ENCODE data around the gene AKR1D1. TPM values are rescaled to one million over a fixed set of nuclear protein-coding genes. Genes with fewer than 3 reads are reported as not detected.
"Not testable (repeated sequence)": the region's sequence is repeated elsewhere in the genome, so short reads cannot be mapped to it uniquely, and the experiment has no call there.

AKR1D1 gene
- total RNA-seq, 4 donors from 2014 or later = not detected

DNA sequence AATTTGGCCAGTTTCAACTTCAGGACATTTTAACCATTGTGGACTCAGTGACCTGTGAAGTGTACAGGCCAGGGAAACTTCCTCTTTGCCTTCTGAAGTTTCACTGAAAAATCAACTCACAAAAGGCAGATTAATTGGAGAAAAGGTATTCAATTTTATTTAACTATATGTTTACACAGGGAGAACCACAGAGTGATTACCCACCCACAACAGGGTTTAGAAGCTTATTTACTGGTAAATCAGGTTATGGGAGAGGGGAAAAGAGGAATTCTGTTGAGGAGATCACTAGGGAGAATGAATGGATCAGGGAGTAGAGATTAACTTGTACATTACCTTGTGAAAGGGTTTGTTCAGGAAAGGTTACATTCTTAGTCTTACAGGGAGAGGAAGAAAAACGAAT, 1.7 kb upstream of the AKR1D1 start:
- Histone ChIP-seq H3K36me3 (no peaks in the 10 kb centered on the region), H3K9me3 (no peaks in the 10 kb centered on the region), H3K4me1 (no peaks in the 10 kb centered on the region), H3K4me3 (no peak overlapping the region), H3K27me3 (no peaks in the 10 kb centered on the region), H3K27ac (no peak overlapping the region)
- DNase-seq = no peak
- intact Hi-C loops (cut with DNase I; ENCODE audit: low total_unique reads) (no loop called here), in situ Hi-C loops (cut with MboI; ENCODE audit: low pct_ligation_motif_present in 1 of 4, low pct_unique_long_range_greater_than_20kb in 1 of 4, low sequenced_read_pairs in 3 of 4) (no loop called here)
- TF ChIP-seq EP300 (IDR thresholded peaks at IDR 0.05; ENCODE audit: low read depth) (no peak), POLR2AphosphoS5 (IDR thresholded peaks at IDR 0.05) (no peak), POLR2A (IDR thresholded peaks at IDR 0.05) (no peak)
- TF ChIP-seq, protein P1, sequence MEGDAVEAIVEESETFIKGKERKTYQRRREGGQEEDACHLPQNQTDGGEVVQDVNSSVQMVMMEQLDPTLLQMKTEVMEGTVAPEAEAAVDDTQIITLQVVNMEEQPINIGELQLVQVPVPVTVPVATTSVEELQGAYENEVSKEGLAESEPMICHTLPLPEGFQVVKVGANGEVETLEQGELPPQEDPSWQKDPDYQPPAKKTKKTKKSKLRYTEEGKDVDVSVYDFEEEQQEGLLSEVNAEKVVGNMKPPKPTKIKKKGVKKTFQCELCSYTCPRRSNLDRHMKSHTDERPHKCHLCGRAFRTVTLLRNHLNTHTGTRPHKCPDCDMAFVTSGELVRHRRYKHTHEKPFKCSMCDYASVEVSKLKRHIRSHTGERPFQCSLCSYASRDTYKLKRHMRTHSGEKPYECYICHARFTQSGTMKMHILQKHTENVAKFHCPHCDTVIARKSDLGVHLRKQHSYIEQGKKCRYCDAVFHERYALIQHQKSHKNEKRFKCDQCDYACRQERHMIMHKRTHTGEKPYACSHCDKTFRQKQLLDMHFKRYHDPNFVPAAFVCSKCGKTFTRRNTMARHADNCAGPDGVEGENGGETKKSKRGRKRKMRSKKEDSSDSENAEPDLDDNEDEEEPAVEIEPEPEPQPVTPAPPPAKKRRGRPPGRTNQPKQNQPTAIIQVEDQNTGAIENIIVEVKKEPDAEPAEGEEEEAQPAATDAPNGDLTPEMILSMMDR (IDR thresholded peaks at IDR 0.05) = no peak
- WGBS, 2 donors (ENCODE audit: low coverage in 1 of 2) = 22 to 59% methylated on average over 1 of the region's 1 CpG

- Histone ChIP-seq H3K27ac (no peak overlapping the region), H3K9me3 (no peaks in the 10 kb centered on the region), H3K36me3 (no peaks in the 10 kb centered on the region), H3K4me1 (no peaks in the 10 kb centered on the region), H3K27me3 (no peaks in the 10 kb centered on the region), H3K4me3 (no peak overlapping the region)
- in situ Hi-C loops (cut with MboI; ENCODE audit: low pct_ligation_motif_present in 1 of 4, low pct_unique_long_range_greater_than_20kb in 1 of 4, low sequenced_read_pairs in 3 of 4) = no loop called here
- DNase-seq = no peak
- WGBS, 2 donors (ENCODE audit: low coverage in 1 of 2) = 82 to 95% methylated on average over 2 to 3 of the region's 3 CpGs
- intact Hi-C loops (cut with DNase I; ENCODE audit: low total_unique reads) = no loop called here
- TF ChIP-seq, protein P1 (IDR thresholded peaks at IDR 0.05) = no peak
- TF ChIP-seq POLR2A (IDR thresholded peaks at IDR 0.05) (no peak), POLR2AphosphoS5 (IDR thresholded peaks at IDR 0.05) (no peak), EP300 (IDR thresholded peaks at IDR 0.05; ENCODE audit: low read depth) (no peak)
These were observed 909 bp upstream of the AKR1D1 start for GRCh38 chr7:138075350-138075749.

DNA sequence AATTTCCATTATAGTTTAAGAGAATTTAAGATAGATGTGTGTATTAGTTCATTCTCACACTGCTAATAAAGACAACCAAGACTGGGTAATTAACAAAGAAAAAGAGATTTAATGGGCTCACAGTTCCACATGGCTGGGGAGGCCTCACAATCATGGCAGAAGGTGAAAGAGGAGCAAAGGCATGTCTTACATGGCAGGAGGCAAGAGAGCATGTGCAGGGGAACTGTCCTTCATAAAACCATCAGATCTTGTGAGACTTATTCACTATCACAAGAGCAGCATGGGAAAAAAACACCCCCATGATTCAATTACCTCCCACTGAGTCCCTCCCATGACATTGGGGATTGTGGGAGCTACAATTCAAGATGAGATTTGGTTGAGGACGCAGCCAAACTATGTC, 473 bp upstream of the AKR1D1 start:
- H3K27ac ChIP-seq; in situ Hi-C loops (cut with MboI; ENCODE audit: low pct_ligation_motif_present in 1 of 4, low pct_unique_long_range_greater_than_20kb in 1 of 4, low sequenced_read_pairs in 3 of 4); H3K36me3 ChIP-seq; H3K27me3 ChIP-seq; H3K4me1 ChIP-seq; intact Hi-C loops (cut with DNase I; ENCODE audit: low total_unique reads); DNase-seq; H3K9me3 ChIP-seq; H3K4me3 ChIP-seq: not testable (repeated sequence)
- 86 to 95% methylated on average over 1 of the region's 1 CpG for WGBS, 2 donors (ENCODE audit: low coverage in 1 of 2)

- intact Hi-C loops (cut with DNase I; ENCODE audit: low total_unique reads) (no loop called here), in situ Hi-C loops (cut with MboI; ENCODE audit: low pct_ligation_motif_present in 1 of 4, low pct_unique_long_range_greater_than_20kb in 1 of 4, low sequenced_read_pairs in 3 of 4) (no loop called here)
- no peaks in the 10 kb centered on the region for H3K27me3 ChIP-seq
- TF ChIP-seq, protein P1 (IDR thresholded peaks at IDR 0.05) = no peak
- no peak for TF ChIP-seq EP300 (IDR thresholded peaks at IDR 0.05; ENCODE audit: low read depth)
- TF ChIP-seq POLR2A (IDR thresholded peaks at IDR 0.05) = no peak
- TF ChIP-seq POLR2AphosphoS5 (IDR thresholded peaks at IDR 0.05) = no peak
- H3K27ac ChIP-seq = no peak overlapping the region
- 97% methylated on average over 2 of the region's 2 CpGs; no CpG with 5 or more reads in 1 of the 2 donors for WGBS, 2 donors (ENCODE audit: low coverage in 1 of 2)
- H3K9me3 ChIP-seq = no peaks in the 10 kb centered on the region
- DNase-seq = no peak
- H3K4me3 ChIP-seq = no peak overlapping the region
- no peaks in the 10 kb centered on the region for H3K36me3 ChIP-seq
- no peaks in the 10 kb centered on the region for H3K4me1 ChIP-seq
These were observed 1.6 kb downstream of the AKR1D1 start for GRCh38 chr7:138077809-138078208.

- Histone ChIP-seq H3K9me3 (no peaks in the 10 kb centered on the region), H3K27me3 (no peaks in the 10 kb centered on the region), H3K4me1 (no peaks in the 10 kb centered on the region), H3K36me3 (no peaks in the 10 kb centered on the region), H3K4me3 (no peak overlapping the region), H3K27ac (no peak overlapping the region)
- 86 to 94% methylated on average over 1 of the region's 1 CpG for WGBS, 2 donors (ENCODE audit: low coverage in 1 of 2)
- intact Hi-C loops (cut with DNase I; ENCODE audit: low total_unique reads) = no loop called here
- in situ Hi-C loops (cut with MboI; ENCODE audit: low pct_ligation_motif_present in 1 of 4, low pct_unique_long_range_greater_than_20kb in 1 of 4, low sequenced_read_pairs in 3 of 4) = no loop called here
- TF ChIP-seq EP300 (IDR thresholded peaks at IDR 0.05; ENCODE audit: low read depth) (no peak), POLR2AphosphoS5 (IDR thresholded peaks at IDR 0.05) (no peak), POLR2A (IDR thresholded peaks at IDR 0.05) (no peak)
- TF ChIP-seq, protein P1 (IDR thresholded peaks at IDR 0.05) = no peak
- DNase-seq = no peak
These were observed 2.9 kb downstream of the AKR1D1 start for GRCh38 chr7:138079137-138079536.
